Right lobe of liver (tissue), 4 donors: ENCODE data around the gene CNIH2.

Experiments
- POLR2A ChIP-seq: fragments of 450-650 bp; IDR thresholded peaks from one replicate; pipeline ENCODE4 v1.6.1; 2017; ENCODE audit warnings: antibody characterized with exemption, mild to moderate bottlenecking
- TF ChIP-seq, protein P1 (sequence below), 4 donors: fragments of 200-600 bp in 3 of 4; fragments of 450-650 bp in 1 of 4; IDR thresholded peaks; one replicate each; pipeline versions ENCODE4 v1.5.1 to v1.8.0; 2016 to 2022; ENCODE audit warnings: antibody characterized with exemption in 4 of 4, mild to moderate bottlenecking in 2 of 4
- donor health status: DM: no; HTN: no; CAD: no.
- donor health status: DM: no; HTN: no; CAD: no.
- donor health status: DM: no; HTN: yes; CAD: no.

DNA sequence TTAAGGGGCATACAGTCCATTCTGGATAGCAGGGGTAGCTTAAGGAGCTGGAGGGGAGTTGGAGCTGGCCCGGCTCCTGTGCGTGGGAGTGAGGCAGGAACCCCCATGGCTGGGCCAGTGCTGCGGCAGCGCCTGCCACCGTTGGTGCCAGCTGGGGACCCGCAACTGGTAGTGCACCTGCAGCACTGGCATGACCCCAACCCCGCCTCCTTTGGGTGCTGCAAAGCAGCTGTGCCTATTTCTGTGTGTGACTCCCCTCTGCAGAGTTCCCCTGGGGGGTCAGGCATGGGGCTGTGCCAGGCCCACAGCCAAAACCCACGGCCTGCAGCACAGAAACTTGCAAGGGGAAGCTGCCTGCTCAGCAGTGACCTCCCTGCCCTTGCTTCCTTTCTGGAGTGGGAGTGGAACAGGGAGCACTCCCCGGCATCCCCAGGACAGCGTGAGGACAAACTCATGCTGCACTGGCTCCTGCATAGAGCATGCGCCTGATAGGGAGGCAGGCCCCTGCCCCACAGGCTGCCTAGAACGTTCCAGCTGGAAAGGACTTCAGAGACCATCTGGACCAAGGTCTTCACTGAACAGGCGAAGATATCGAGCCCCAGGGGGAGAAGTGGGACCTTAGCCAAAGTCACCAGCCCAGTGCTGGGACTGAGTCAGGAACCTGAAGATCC, 35.7 kb upstream of the CNIH2 start:
- TF ChIP-seq, protein P1, sequence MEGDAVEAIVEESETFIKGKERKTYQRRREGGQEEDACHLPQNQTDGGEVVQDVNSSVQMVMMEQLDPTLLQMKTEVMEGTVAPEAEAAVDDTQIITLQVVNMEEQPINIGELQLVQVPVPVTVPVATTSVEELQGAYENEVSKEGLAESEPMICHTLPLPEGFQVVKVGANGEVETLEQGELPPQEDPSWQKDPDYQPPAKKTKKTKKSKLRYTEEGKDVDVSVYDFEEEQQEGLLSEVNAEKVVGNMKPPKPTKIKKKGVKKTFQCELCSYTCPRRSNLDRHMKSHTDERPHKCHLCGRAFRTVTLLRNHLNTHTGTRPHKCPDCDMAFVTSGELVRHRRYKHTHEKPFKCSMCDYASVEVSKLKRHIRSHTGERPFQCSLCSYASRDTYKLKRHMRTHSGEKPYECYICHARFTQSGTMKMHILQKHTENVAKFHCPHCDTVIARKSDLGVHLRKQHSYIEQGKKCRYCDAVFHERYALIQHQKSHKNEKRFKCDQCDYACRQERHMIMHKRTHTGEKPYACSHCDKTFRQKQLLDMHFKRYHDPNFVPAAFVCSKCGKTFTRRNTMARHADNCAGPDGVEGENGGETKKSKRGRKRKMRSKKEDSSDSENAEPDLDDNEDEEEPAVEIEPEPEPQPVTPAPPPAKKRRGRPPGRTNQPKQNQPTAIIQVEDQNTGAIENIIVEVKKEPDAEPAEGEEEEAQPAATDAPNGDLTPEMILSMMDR (IDR thresholded peaks at IDR 0.05): no peak
- no peak for TF ChIP-seq POLR2A
